GM10248 (cell line): ENCODE results near the gene NELFE.
A peak's percentile ranks its signal among the peaks of the same experiment; 100 is the strongest.
"Not testable (repeated sequence)": the region's sequence is repeated elsewhere in the genome, so short reads cannot be mapped to it uniquely, and the experiment has no call there.

Experiments
- CTCF ChIA-PET: fragments of 300-600 bp; sonication (Branson Sonifier 250); formaldehyde crosslinking; extraction: SDS; loops from one replicate; lab custom pipeline; 2021; ENCODE audit warnings: antibody characterized with exemption; lab: Yijun Ruan, JAX
- POLR2A ChIA-PET: fragments of 350-650 bp; sonication (Branson Sonifier 250); formaldehyde crosslinking; extraction: SDS; loops from one replicate; lab custom pipeline; 2020; ENCODE audit warnings: antibody characterized with exemption; lab: Yijun Ruan, JAX
- DNase-seq: peaks from one replicate; pipeline ENCODE4 v3.0.0; 2012; ENCODE audit errors: extremely low spot score
- TF ChIP-seq, protein P1 (sequence below): IDR thresholded peaks from 2 replicates; pipeline ENCODE4 v1.5.1; 2012; ENCODE audit warnings: mild to moderate bottlenecking, low read depth; ENCODE audit errors: extremely low read depth, missing control alignments, control extremely low read depth

NELFE gene

DNA sequence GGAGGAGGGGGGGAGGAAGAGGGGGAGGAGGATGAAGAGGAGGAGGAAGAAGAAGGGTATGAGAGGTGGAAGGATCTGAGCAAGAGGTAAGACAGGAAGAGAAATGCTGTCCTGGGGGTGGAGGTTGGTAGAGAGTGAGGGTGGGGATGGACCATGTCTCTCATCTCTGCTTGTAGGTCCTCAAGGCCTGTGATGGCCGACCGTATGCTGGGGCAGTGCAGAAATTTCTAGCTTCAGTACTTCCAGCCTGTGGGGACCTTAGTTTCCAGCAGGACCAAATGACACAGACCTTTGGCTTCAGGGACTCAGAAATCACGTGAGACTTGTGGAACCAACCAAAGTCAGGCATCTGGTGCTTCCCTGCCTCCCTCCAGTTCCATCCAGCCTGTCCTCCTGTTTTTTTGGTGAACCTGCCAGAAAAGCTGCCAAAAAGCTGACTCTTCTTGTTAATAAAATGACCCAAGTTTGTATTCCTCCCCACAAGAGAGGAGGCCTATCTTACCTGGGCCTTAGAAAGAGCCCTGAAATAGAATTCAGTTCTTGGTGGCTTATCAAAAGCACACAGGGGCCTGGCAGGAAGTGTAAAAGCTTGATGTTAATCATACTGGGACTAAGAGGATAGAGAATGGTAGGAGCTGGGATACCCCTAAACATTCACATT is 20.6 kb upstream of the NELFE start:
- TF ChIP-seq, protein P1, sequence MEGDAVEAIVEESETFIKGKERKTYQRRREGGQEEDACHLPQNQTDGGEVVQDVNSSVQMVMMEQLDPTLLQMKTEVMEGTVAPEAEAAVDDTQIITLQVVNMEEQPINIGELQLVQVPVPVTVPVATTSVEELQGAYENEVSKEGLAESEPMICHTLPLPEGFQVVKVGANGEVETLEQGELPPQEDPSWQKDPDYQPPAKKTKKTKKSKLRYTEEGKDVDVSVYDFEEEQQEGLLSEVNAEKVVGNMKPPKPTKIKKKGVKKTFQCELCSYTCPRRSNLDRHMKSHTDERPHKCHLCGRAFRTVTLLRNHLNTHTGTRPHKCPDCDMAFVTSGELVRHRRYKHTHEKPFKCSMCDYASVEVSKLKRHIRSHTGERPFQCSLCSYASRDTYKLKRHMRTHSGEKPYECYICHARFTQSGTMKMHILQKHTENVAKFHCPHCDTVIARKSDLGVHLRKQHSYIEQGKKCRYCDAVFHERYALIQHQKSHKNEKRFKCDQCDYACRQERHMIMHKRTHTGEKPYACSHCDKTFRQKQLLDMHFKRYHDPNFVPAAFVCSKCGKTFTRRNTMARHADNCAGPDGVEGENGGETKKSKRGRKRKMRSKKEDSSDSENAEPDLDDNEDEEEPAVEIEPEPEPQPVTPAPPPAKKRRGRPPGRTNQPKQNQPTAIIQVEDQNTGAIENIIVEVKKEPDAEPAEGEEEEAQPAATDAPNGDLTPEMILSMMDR, result no peak
- POLR2A ChIA-PET, result no interaction called here
- CTCF ChIA-PET, result interaction anchor here (1.0 to 1.2 kb wide), 3 partner anchors 27 to 29 kb away, joined by 3 to 4 read pairs (median 3); no protein-coding TSS in a partner anchor
- DNase-seq, result no peak

DNA sequence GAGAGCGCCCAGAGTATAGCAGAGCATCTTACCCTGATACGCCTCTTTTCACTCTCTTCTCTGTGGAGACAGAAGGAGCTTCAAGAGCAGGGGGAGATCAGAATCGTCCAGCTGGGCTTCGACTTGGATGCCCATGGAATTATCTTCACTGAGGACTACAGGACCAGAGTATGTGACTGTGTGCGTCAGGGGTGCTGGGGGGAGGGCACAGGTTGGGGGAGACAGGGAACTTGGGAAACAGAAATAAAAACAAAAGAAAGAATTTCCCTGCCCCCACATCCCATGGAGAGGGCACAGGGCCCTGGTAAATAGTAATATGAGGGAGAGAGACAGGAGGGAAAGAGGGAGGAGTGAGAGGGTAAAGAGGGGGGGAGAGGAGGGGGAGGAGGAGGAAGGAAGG is 20.1 kb upstream of the NELFE start:
- TF ChIP-seq, protein P1, result no peak
- ChIA-PET POLR2A (no interaction called here), CTCF (interaction anchor here (1.2 kb wide), 1 partner anchor 26 kb away, joined by 3 read pairs; no protein-coding TSS in a partner anchor)
- no peak for DNase-seq

DNA sequence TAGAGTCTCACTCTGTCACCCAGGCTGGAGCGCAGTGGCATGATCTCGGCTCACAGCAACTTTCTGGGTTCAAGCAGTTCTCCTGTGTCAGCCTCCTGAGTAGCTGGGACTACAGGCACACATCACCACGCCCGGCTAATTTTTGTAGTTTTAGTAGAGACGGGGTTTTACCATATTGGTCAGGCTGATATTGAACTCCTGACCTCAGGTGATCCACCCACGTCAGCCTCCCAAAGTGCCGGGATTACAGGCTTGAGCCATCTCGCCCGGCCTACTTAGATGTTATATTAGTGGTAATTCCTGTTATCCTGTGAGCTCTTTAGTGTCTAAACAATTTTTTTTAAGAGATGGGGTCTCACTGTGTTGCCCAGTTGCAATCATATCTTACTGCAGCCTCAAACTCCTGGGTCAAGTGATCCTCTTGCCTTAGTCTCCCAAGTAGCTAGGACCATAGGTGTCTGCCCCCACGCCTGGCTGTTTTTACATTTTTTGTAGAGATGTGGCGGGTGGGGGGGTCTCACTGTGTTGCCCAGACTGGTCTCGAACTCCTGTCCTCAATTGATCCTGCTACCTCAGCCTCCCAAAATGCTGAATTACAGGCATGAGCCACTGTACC is 19.2 kb upstream of the NELFE start:
- ChIA-PET CTCF (interaction anchor here (1.2 kb wide), 1 partner anchor 25 kb away, joined by 3 read pairs; no protein-coding TSS in a partner anchor), POLR2A (no interaction called here)
- TF ChIP-seq, protein P1, result no peak
- DNase-seq, result no peak

DNA sequence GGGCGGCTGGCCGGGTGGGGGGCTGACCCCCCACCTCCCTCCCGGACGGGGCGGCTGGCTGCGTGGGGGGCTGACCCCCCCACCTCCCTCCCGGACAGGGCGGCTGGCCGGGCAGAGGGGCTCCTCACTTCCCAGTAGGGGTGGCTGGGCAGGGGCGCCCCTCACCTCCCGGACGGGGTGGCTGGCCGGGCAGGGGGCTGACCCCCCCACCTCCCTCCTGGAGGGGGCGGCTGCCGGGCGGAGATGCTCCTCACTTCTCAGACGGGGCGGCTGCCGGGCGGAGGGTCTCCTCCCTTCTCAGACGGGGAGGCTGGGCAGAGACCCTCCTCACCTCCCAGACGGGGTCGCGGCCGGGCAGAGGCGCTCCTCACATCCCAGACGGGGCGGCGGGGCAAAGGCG is 17.3 kb upstream of the NELFE start:
- POLR2A ChIA-PET, CTCF ChIA-PET, DNase-seq: not testable (repeated sequence)

DNA sequence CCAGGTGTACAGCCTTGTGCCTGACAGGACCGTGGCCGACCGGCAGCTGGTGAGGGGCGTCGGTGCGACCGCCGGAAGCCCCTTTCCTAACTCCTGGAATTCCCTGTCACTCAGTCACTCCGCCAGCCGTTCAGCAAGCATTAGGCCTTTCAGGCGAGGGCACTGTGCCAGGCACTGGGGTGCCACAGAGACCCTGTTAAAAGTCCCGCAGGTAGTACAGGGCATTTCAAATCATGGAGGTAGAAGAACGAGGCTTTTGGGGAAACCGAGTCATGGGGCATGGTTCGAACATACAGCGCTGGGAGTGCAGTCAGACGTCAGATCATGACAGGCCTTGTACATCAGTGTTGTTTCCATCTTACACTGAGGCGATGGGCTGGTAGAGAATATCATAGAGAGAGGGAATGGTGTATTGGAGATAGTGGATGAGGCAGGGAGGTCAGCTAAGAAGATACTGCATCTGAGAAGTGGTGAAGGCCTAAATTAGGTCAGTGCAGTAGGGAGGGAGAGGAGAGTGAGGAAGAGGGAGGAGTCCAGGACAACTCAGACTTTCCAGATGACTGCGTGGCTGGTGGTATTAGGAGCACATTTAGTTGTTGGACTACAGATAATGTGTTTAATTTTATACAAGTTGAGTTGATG is 14.1 kb upstream of the NELFE start:
- POLR2A ChIA-PET, result interaction anchor here (0.5 to 3.3 kb wide), 3 partner anchors 14 to 117 kb away, joined by 3 to 15 read pairs (median 5); partner anchors contain the start of genes NELFE, NEU1 and SKIC2
- TF ChIP-seq, protein P1, result no peak
- no peak for DNase-seq
- CTCF ChIA-PET, result interaction anchor here (1.2 to 1.3 kb wide), 2 partner anchors 21 to 281 kb away, joined by 3 to 7 read pairs; no protein-coding TSS in a partner anchor

DNA sequence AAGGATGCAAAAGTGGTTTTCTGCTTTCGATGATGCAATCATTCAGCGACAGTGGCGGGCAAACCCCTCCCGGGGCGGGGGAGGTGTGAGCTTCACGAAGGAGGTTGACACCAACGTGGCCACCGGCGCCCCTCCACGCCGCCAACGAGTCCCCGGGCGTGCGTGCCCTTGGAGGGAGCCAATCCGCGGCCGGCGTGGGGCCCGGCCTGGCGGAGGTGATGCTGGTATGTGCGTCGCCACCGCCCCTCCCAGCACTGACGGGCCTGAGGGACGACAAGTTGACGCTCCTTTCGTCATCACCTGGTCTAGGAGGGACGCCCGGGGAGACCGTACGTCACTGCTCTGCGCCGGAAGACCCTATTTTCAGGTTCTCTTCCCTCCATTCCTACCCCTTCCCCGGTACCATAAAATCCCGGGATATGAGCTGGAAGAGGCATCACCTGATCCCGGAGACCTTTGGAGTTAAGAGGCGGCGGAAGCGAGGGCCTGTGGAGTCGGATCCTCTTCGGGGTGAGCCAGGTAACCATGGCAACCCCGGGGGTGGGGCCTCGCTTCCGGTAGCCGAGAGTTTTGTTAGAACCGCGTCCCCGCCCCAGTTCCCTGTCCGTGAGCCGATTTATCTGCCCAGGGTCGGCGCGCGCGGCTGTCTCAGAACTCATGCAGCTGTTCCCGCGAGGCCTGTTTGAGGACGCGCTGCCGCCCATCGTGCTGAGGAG is 13.4 kb upstream of the NELFE start, which contains the start of gene DXO:
Gene DXO, minus strand, starts transcription at position 146 of the 716 bp plus-strand sequence. CDS start 463 bp downstream, outside the sequence.
- ChIA-PET POLR2A (interaction anchor here (0.5 to 3.3 kb wide), 4 partner anchors 13 to 145 kb away, joined by 3 to 15 read pairs (median 4); partner anchors contain the start of genes HSPA1B, NELFE, NEU1 and SKIC2), CTCF (interaction anchor here (1.0 to 1.3 kb wide), 3 partner anchors 20 to 282 kb away, joined by 3 to 7 read pairs (median 3); no protein-coding TSS in a partner anchor)
- peak; percentile 99 for DNase-seq
- TF ChIP-seq, protein P1, result no peak
